ENCODE data around the gene FOXE3. TPM values are rescaled to one million over a fixed set of nuclear protein-coding genes. Genes with fewer than 3 reads are reported as not detected.
"Not testable (repeated sequence)": the region's sequence is repeated elsewhere in the genome, so short reads cannot be mapped to it uniquely, and the experiment has no call there.

FOXE3 gene
- total RNA-seq, 1 donor from 2014 or later = not detected

DNA sequence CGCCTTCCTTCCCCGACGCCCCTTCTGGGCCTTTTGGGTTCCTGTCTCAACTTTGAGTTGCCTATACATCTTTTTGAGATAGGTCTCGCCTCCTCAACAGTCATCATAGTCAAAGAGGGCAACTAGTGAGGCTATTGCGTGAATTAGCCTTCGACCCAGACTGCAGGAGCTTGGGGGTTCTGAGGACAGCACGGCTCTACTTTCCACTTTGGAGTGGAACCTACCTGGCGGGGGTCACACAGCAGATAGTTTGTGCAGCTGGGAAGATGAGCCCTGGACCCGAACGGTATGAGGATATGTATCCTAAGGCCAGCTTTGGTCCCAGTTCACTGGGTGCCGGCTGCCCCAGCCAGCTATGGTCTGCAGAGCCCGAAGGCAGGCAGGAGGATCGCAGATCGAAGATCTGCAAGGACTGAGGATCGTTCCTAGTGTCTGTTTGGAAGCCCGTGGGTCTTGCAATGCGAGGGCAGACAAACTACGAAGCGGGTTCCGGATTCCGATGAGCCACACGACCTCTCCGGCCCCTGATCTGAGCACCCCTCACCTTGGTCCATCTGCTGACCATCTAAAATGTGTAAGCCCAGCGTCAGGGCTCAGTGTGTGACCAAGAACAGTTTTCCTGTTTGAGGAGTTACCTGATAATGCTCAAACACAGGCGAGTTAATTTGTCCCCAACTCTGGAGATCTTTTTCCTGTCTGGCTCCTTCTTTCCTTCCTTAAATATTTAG, 29.9 kb downstream of the FOXE3 start:
- DNase-seq (ENCODE audit: low read depth in 2 of 2) = no peak

GRCh38 chr1:47448462-47449222, 32.6 kb downstream of the FOXE3 start:
- no peak for DNase-seq (ENCODE audit: low read depth in 2 of 2)

DNA sequence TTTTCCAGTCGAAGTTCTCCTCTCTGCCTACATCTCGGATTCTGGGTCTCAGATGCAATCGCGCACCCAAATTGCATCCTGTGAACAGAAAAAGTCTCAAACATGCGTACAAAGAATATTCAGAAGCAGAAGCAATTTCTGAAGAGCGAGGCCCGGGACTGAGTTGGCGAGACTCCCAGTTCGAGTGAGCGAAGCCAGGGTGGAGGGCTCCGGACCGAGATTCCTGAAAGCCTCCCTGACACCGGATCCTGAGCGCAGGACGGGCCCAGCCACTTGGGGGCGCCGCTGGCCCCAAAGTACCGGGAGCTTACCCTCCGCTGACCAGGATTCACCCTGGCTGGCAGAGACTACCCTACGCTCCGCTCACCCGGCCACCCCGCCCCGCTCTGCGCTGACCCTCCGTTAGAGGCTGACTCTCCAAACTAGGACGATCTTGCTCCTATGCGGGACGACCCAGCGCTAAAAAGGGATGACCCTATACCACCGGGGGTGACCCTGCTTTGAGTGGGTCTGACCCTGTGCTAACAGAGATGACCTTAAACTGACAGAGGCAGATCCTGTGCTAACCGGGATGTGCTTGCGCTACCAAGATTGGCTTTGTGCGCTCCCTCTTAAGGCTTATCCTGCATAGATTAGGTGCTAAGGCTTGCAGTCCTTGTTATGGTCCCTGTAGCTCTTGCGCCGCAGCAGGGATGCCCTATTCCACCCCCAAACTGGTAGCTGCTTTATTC, 33.9 kb downstream of the FOXE3 start:
- peak in 1 of 2 donors; percentile 26 for DNase-seq (ENCODE audit: low read depth in 2 of 2)

DNA sequence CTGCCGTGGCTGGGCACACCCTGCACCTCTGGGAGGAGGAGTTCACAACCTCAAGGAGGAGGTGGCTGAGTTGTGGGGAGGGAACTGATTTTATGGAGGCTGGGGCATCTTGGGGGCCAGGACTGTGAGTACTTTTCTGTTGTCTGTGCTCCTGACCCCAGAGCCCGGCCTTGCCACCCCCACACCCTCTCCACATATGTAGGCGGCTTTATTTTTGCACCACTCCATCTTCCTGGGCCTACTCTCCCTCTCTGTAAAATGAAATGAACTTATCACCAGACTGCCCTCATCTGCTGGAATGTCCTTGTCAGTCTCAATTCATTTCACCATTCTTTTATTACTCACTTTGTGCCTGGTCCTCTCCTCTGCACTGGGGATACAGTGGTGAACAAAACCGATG, 34.5 kb downstream of the FOXE3 start:
- no peak for DNase-seq (ENCODE audit: low read depth in 2 of 2)

DNA sequence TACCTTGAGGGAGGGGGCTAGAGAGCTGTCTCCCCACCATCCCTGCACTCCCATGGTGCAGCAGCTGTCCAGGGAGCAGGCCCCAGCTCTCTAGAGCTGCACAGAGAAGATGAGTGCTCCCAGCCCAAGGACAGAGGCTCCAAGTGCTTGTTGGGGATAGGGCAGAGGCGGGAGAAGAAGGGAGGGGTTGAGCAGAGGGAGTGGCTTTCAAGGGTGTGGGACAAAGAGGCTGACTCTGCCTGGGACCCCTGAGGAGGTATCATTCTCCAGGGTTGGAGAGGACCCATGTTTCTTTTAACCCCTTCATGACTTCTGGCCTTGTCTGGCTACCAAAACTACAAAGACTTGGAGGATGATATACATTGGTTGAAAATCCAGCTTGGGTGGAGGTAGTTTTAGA, 36.3 kb downstream of the FOXE3 start:
- DNase-seq (ENCODE audit: low read depth in 2 of 2) = no peak

DNA sequence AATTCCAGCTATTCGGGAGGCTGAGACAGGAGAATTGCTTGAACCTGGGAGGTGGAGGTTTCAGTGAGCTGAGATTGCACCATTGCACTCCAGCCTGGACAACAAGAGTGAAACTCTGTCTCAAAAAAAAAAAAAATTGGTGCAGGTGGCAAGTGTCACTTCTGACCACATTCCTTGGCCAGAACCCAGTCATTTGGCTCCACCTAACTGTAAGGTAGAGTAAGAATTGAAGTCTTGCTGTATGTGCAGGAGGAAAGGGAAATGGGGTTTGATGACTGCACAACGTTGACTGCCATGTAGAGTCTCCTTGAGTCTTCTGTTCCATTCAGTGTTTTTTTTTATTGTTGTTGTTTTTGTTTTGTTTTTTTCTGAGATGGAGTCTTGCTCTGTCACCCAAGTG, 37.8 kb downstream of the FOXE3 start:
- DNase-seq (ENCODE audit: low read depth in 2 of 2) = not testable (repeated sequence)

- DNase-seq (ENCODE audit: low read depth in 2 of 2) = no peak
Measured at GRCh38 chr1:47456250-47456649, 40.2 kb downstream of the FOXE3 start.

- not testable (repeated sequence) for DNase-seq (ENCODE audit: low read depth in 2 of 2)
Measured at GRCh38 chr1:47457547-47457946, 41.5 kb downstream of the FOXE3 start.

- DNase-seq (ENCODE audit: low read depth in 2 of 2) = no peak
Measured at GRCh38 chr1:47459253-47459788, 43.2 kb downstream of the FOXE3 start.

GRCh38 chr1:47460040-47460439, 44.0 kb downstream of the FOXE3 start:
- DNase-seq (ENCODE audit: low read depth in 2 of 2) = no peak

DNA sequence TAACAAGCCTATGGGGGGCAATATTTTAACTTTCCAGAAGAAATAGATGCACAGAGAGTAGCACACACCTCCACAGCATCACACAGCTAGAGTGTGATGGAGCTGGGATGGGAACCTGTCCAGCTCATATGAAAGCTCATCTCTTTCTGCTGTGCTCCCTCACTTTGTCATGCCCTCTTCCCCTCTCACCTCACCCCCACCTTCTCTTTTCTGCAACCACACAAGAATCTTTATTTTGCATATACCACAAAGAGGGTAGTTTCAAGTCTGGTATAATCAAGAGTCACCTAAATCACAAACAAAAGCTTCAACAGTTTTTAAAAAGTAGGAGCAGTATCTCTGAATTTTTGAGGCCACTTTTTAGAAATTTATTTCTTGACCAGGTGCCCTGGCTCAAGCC, 44.4 kb downstream of the FOXE3 start:
- DNase-seq (ENCODE audit: low read depth in 2 of 2) = no peak

DNA sequence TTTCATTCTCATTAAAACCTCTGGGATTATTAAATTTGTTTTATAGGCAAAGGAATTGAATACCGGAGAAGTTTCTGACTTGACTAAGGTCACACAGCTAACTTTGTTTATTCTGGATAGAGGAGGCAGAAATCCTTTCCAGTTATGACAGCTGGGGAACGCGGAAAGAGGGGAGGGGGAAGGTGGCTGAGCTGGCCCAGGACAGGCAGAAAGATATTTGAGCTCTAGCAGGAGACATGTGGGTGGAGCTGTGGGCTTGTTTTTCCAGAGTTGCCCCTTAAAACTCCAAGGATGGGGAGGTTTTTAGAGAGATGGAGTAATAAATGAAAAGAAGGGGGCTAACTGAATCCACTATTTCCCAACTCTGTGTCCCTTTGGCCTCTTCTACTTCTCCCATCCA, 49.5 kb downstream of the FOXE3 start:
- no peak for DNase-seq (ENCODE audit: low read depth in 2 of 2)

Other genes with a start within 250 kb of the FOXE3 start
- gene PDZK1IP1, start 226.2 kb upstream of the FOXE3 start, total RNA-seq = 0.13 TPM in 2 replicates
- 55.8 and 77.9 TPM in 2 replicates for gene TAL1, start 184.1 kb upstream of the FOXE3 start, total RNA-seq
- gene STIL, start 102.1 kb upstream of the FOXE3 start, total RNA-seq = 4.6 and 7.2 TPM in 2 replicates
- 74.8 and 75.7 TPM in 2 replicates for gene CMPK1, start 82.5 kb upstream of the FOXE3 start, total RNA-seq
- gene FOXD2, start 21.8 kb downstream of the FOXE3 start, total RNA-seq = 0.13 TPM in 2 replicates

Data from dermis microvascular lymphatic vessel endothelial cell (primary cell).